Fibroblast of skin of right biceps (primary cell): ENCODE results near the gene KCNIP1.
"Not testable (repeated sequence)": the region's sequence is repeated elsewhere in the genome, so short reads cannot be mapped to it uniquely, and the experiment has no call there.

Experiments used
- DNase-seq: peaks from one replicate; pipeline ENCODE4 v3.0.0-alpha.2; 2013

KCNIP1 gene

DNA sequence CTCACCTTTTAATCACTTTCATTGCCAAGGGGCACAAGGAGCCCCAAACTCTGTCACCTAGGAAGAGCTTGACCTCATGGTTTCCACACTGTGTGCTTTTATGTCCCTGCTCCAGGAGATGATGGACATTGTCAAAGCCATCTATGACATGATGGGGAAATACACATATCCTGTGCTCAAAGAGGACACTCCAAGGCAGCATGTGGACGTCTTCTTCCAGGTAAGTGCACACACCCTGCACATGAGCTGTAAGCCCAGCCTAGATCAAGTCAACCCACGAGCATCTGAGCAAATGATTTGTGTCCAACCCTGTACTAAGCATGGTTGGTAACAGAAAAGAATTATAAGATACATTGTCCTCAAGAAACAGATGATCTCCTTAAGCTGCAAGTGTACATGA, 228.9 kb downstream of the KCNIP1 start:
- DNase-seq: no peak

DNA sequence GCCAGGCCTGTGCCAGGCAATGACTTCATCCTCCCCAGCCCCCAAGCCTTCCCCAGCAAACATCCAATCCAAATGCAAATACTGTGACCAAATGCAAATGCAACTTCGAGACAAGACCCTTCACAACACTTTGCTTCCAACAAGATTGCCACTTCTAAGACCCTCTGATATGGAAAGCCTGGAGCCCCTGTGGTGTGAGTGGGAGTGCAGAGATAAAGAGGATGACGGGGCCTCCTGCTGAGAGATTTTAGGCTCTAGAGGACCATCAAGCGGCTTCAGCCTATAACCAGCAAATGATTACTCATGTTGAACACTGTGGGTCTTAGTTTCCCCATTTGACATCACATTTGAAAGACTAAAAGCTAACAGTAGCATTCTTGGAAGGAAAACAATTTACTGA, 233.1 kb downstream of the KCNIP1 start:
- no peak for DNase-seq

DNA sequence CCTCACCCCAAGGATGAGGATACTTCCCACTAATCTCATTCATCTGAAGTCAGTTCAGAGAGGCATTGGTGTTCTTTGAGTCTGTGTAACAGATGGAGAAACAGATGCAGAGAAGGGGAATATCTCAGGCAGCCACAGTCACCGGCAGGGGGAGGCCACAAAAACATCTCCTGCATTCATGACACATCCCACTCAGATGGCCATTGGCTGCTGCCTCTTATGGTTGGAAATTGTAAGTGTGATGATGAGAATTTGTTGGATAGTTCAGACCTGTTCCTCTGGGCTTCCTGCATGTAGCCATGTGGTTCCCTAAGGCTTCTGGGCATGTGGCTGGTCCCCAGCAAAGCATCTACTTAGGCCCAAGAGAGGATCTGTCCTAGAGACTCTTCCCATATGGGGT, 233.8 kb downstream of the KCNIP1 start:
- no peak for DNase-seq

DNA sequence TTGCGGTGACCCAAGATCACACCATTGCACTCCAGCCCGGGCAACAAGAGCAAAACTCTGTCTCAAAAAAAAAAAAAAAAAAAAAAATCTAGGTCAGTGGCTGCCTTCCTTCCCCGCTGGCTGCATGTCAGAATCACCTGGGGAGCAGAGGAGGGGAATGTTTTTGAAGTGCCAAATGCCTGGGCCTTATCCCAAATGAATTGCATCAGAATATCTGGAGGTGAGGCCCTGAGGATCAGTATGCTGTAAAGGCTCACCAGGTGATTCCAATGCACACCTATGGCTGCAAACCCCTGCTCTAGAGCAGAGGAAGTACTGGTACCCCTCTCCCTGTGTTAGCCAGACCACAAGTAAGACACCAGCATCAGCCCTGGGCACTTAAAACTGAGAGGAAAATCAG, 235.0 kb downstream of the KCNIP1 start:
- DNase-seq: no peak

DNA sequence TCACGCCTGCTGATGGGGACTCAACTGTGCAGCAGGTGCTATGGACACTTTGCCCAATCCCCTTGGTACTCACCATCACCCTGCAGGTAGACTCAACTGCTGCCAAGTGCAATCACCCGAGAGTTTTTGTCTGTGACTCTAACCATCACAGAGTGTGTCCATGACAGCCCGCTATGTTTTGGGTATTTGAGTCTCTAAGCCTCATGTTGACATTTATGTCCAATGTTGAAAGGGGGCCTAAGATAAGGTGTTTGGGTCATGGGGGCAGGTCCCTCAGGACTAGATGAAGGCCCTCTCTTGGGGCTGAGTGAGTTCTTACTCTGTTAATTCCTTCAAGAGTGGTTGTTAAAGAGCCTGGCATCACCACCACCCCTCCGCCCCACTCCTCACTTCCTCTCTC, 235.6 kb downstream of the KCNIP1 start:
- no peak for DNase-seq

DNA sequence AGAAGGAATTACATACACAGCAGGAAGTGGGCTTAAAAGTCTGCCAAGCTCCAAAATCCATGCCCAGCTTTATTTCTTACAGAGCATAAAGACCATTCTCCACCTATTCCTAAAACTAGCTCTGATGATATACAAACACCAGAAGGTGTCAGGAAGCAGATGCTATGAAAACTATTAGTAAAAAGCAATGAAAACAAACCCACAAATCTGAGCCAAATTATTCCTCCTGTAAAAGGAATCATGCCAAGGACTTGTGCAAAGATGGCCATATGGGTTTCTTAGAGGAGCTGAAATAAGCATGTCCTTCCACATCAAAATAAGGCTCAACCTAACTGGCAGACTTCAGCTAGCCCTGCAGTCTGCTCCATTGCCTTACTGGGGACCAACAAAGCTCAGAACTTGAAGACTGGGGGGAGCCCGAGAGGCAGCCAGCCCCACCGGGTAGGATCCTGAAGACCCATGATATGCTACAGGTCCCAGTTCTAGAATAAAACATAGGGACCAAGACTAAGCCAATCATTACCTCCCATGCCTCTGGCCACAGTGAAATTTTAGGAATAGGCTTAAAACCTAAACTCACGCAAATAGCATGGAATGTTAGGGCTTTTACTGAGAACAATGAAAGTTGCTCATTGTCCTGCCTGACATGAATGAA, 236.9 kb downstream of the KCNIP1 start:
- no peak for DNase-seq

DNA sequence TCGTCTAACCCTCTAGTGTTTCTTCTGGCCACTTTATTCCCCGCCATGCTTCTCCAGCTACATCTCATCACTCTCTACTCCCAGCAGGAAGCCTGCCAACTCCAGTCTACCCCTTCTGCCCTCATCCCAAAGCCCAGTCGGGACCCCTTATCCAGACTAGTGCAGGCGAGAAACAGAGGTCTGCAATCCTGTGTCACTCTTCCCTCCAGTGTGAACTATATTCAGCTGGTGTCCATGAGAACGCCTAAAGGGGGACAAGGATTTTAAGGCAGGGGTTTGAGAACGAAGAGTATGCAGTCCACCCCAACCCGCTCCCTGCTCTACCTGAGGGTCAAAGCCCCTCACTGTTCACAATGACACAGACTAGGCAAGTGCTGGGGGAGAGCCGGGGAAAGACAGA, 238.0 kb downstream of the KCNIP1 start:
- DNase-seq: no peak

DNA sequence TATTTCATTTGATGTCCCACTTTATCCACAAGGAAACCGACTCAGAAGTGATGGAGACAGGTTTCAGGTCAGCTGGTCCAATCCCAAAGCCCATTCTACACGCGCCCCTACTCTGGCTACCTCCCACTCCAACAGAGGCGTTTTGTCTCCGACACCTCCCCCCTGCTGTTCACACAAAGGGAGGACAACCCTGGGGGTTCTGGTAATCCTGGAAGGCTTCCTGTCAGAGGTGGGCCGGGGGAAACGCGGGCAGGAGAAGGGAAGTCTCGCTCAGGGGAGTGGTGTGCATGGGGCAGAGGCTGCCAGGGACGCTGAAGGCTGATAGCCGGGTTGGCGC, 240.0 kb downstream of the KCNIP1 start:
- no peak for DNase-seq

DNA sequence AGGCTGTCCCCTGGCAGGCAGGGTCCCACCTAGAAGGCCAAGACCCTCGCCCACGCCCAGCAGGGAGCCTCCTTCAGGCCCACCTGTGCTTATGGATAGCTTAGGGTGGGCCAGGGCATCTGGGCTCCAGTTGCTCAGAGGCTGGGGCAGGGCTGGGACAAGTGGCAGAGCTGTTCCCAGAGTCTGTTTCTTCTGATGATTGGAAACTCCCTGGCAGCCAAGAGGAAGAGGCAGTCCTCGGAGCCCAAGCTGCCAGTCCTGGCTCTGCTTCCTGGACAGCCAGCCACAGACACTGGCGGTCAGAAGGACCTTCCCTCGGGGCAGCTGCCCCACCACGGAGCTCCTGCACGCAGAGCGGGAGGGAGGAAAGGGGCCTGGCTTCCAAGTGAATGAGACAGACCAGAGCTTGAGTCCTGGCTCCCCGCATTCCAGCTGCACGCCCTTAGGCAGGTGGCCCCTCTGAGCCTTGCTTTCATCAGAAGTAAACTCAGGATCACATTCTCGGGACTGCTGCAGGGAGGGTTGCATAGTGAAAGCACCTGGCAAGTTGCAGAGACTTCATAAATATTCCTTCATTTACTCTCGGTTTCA, 241.8 kb downstream of the KCNIP1 start:
- DNase-seq: no peak

DNA sequence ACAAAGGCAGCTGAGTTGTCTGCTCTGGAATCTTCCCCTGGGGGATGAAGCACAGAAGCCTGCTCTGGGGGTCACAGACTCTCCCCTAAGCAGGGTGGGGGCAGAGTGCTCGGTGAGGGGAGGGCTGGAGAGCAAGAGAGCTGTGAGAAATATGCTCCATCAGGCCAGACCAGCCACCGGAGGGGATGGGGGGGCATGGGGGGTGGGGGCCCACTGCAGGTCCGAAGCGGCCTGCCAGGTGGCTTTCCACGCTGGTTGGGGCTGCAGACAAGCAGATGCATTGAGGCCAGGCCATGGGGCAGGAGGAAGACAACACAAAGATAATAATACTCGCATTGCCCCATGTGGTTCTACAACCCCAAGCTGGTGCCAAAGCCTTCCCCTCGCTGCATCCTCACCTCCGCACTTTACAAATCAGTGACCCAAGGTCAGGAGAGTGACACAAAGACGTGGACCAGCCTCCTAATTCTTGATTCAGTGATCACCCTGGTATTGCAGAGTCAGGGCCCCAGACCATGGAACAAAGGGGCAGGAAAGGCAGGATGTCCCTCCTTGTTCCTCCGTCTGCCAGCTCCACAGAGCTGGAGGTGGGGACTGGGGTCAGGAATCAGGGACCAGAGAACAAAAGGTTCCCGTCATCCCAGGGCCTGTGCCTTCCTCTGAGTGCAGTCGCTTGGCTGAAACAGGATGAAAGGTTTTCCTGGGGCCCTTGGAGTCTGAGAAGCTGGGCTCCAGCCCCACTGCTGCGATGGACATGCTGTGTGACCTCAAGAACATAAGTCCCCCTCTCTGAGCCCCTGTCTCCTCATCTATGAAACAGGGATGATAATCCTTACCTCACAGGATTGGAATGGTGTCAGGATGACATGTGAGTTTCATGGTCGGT, 242.5 kb downstream of the KCNIP1 start:
- DNase-seq: no peak

DNA sequence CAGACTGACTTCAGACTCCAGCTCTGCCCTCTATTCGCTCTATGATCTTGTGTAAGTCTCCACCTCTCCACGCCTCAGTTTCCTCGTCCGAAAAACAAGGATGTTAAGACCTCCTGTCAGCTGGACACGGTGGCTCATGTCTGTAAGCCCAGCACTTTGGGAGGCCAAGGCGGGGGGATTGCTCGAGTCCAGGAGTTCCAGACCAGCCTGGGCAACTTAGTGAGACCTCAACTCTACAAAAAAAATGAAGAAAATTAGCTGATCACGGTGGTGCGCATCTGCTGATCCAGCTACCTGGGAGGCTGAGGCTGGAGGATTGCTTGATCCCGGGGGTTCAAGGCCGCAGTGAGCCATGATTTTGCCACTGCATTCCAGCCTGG, 243.1 kb downstream of the KCNIP1 start:
- DNase-seq: no peak

DNA sequence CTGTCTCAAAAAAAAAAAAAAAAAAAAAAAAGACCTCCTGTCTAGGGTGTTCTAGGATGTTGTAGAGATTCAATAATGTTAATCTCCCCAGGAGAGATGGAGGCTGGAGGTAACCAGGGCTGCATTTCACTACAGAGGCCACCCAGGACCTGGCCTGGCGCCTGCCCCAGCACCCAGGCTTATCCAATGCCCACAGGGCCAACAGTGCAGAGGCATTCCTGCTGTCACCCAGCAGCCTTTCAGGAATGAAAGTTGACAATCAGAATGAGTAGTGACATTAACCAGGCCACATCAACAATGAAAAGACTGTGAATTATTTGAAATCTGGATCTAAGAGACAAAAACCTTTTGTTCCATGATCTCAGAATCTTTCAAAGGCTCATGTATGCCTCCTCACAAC, 243.5 kb downstream of the KCNIP1 start:
- no peak for DNase-seq

DNA sequence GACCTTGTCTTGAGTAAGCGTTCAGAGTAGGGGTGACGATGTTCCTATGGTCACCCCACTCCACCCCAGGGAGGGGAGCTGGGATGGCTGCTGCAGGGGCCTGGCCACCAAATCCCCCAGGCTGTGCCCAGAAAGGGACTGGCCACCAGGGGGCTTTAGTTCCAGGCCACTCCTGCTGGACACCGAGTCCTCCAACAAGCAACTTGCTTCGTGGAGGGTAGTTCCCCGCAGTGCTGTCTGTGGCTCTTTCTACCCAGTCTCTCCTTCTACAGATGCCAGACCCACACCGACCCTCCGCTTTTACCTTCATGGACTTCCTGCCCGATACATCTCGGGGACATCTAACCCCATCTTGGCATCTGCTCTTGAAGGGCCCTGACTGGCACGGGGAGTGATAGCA, 244.0 kb downstream of the KCNIP1 start:
- no peak for DNase-seq

DNA sequence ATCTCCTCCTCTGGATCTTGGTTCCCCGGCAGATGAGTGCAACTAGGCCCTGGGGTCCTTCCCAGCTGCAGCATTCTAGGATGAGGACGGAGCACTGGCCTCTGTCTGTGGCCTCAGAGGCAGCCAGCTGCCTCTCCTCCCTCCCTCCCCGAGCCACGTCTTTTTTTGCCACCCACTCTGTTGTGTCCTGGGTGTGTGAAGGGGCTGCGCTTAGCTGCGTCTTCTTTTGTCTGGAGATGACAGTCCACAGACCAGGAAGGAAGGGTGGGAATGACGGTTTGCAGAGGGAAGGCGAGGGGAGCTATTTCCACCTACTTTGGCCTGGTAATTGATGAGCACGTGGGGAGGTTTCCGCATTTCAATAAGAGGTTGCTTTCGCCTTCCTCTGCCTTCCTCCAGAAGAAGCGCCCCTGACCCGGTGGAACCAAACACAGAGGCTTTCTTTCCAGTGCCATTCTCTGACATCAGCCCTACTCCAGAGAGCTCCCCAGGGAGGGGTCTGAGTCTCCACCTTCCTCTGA, 245.2 kb downstream of the KCNIP1 start:
- no peak for DNase-seq

DNA sequence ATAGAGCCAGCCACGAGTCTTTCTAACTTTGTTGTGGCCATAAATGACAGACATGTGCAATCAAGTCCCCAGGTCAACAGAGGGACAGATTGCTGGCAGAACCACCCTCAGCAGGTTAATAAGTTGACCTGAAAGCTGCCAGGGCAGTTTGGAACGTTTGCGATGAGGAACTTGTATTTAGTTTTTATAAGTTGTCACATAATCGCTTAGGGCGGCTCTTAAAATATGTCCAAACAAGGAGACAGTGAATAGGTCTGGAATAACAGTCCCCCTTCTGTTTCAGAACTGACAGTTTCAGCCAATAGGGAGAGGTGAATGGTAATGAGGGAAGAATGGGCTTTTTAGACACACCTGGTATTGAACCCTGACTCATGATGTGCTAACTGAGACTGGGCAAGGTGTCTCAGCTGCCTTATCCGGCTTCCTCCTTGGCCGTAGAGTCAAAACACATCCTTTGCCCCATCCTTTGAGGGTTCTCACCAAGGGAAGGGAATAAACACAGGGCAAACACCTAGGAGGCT, 246.2 kb downstream of the KCNIP1 start:
- DNase-seq: no peak

DNA sequence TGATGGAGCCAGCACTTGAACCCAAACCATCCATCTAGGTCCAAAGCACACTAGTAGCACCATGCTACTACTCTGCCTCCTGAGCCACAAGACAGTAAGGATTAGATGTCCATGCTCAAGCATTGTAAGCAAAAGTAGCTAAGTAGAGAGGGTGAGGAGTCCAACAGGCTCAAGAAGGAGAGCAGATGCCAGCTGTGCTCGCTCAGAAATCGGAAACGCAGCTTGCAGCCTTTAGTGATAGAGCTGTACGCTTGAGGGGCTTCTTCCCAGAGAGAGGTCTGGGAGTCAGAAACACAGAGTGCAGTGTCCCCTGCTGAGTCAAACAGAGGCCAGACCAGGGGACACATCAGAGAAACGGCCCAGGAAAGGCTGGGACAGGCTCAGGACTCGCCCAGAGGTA, 247.0 kb downstream of the KCNIP1 start:
- no peak for DNase-seq

DNA sequence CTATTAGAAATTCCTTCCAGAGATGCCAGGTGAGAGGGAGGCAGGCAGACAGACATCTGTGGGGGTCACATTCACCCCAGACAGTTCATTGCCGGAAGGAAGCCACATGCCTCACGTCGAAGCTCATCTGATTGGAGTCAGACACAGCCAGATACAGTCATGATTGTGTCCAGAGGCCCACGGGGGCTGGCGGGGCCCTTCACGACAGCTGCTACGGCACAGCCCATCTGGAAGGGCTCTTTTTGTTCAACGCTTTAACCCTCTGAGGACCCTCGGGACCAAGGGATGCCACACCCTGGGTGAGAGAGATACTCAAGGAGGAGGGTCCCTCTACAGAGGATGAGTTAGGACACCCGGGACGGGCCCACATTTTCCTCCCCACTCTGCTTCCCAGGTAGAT, 247.8 kb downstream of the KCNIP1 start:
- no peak for DNase-seq

DNA sequence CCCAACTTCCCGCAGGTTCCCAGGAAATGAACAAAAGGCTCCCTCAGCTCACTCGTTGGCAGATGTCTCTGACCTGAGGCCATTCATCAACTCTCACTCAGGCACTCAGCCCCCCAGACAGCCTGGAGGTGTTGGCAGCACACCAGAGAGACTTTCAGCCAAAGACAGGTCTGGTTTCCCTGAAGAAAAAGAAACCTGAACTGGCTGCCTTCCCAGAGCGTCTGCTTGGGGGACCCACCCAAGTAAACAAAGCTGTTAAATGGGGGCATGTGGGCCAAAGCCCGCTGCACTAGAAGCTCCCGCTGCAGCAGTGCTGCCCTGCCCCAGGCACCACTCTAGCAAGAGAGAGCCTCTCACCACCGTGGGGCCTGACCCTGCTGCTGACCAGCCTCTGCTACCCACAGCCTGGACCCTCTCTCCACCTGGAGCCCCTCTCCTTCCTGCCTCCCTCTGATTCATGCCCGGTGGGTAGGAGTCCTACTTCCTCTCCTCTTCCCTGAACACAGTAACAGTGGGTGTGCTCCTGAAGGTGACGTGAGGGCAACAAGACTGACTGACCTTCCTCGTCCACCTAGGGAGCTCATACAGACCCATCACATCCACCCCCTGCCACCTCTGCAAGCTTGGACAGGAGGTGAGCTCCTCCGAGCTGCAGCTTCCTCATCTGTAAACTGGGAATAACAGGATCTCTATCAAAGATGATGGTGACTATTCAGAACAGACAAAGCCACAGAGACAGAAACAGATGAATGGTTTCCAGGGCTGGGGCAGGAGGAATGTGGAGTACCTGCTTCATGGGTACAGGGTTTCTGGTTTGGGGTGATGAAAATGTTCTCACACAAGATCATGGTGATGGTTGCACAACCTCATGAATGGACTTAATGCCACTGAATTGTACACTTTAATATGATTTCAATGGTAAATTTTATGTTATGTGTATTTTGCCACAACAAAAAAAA, 248.7 kb downstream of the KCNIP1 start:
- no peak for DNase-seq

DNA sequence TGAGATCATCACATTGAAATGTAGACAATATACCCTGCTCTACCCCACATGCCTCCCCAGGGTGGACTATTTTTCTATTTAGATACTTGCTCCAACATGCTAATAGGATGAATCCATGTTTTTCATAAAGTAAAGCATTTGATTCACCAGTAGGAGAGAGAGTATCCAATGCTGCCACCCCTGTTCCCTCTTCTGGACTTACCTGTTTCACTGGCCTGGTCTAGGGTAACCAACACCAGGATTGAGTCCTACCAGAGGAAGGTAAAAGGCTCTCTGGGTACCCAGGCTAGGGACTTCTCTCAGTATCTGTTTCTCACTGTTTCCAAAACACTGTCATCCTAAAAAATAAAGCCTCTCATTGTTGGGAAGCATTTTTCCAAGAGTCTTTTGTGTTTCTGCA, 249.5 kb downstream of the KCNIP1 start:
- no peak for DNase-seq

DNA sequence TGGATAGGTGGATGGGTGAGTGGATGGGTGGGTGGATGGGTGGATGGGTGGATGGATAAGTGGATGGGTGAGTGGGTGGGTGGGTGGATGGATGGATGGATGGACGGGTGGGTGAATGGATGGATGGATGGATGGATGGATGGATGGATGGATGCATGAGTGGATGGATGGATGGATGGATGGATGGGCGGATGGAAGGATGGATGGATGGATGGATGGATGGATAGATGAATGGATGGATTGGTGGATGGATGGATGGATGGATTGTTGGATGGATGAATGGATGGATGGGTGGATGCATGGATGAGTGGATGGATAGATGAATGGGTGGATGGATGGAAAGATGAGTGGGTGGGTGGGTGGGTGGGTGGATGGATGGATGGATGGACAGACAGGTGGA, 250.7 kb downstream of the KCNIP1 start:
- DNase-seq: not testable (repeated sequence)

DNA sequence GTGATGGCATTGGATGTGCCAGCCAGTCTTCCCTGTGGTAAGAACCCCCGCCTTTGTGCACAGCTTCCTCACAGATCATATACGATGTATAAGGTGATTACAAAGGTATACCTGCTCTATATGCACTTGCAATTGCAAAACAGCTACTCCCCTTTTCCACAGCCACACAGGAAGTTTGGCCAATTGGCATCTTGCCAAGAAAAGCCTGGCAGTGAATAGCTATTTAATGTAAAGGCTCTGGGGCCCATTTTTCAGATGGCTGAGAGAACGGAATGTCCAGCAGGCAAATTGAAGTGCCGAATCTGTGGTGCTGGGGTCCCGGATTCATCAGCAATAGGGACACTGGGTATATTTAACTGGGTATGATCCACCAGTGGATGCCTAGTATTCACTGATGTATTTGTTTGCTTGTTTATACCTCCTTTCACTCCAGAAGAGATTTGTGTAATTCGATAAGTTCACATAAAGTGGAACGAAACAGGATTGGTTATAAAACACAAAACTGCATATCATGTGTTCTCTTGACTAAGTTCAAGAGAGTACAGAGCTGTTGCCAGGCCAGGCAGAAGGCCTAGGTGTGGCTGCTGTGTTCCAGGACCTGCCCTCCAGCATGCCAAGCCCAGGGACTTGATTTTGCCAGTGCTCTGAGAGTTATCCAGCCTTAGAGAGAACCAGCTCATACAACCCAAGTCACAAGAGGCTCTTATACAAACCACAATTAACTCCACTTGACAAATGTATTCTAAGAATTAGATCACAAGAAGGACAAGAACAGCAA, 252.0 kb downstream of the KCNIP1 start:
- DNase-seq: no peak

DNA sequence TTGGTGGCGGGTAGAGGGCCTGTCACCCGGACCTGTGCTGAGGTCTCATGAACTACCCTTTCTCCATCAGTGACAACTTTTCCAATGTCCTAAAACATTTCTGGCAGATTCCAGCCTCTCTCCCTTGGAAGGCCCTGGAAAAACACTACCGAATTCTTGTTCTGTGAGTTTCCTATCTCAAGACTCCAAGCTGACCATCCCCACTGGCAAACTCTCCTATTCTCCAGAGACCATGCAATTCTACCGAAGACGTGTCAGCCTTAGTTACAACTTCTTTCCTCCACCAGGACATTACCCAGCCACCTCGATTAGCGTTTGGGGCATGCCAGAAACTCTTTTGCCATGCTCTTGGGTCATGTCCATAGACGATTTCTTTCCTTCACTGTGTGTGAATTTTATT, 252.9 kb downstream of the KCNIP1 start:
- DNase-seq: no peak
